SK-N-MC (cell line): ENCODE results near the gene SGCE.

Experiments used
- EZH2 ChIP-seq: fragments of 200-600 bp; sonication (generic); IDR thresholded peaks from one replicate; pipeline ENCODE4 v1.6.1; 2017; ENCODE audit warnings: antibody characterized with exemption
- POLR2AphosphoS5 ChIP-seq: IDR thresholded peaks from 2 replicates; pipeline ENCODE4 v1.6.1; 2012; ENCODE audit warnings: mild to moderate bottlenecking, low read depth, low read length, borderline replicate concordance

DNA sequence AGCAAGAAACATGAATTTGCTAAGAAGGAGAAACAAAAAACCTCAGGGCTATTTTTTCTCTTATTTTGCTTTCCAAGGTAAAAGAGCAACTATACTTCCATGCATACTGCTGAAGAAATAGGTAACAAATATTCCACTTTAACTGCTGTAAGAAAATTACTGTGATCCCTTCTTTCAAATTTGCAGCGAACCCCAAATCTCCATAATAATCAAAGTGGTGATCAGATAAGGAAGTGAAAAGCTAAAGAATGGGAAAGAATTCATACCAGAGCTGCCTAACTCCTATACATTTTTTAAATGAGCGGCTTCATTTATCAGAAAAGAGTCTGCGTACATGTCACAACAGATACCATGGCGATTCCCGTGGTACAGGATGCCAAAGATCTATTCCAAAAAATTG, 7.2 kb downstream of the SGCE start:
- TF ChIP-seq POLR2AphosphoS5 = no peak
- TF ChIP-seq EZH2 = no peak
